ENCODE measurements around the gene LIME1.
"Not testable (repeated sequence)": the region's sequence is repeated elsewhere in the genome, so short reads cannot be mapped to it uniquely, and the experiment has no call there.

The LIME1 gene

GRCh38 chr20:63708301-63709148 lies 27.9 kb upstream of the LIME1 start:
- DNase-seq = no peak

GRCh38 chr20:63709149-63709527 lies 27.3 kb upstream of the LIME1 start:
- no peak for DNase-seq

GRCh38 chr20:63711085-63711645 lies 25.3 kb upstream of the LIME1 start:
- DNase-seq = no peak

GRCh38 chr20:63712191-63712590 lies 24.3 kb upstream of the LIME1 start:
- DNase-seq = no peak

GRCh38 chr20:63714858-63715257 lies 21.6 kb upstream of the LIME1 start:
- DNase-seq = no peak

- DNase-seq = no peak
Observed at GRCh38 chr20:63718996-63719395, 17.5 kb upstream of the LIME1 start.

GRCh38 chr20:63722967-63723622 lies 13.4 kb upstream of the LIME1 start:
- DNase-seq = not testable (repeated sequence)

- DNase-seq = not testable (repeated sequence)
Observed at GRCh38 chr20:63730189-63730733, 6.2 kb upstream of the LIME1 start.

- no peak for DNase-seq
Observed at GRCh38 chr20:63731410-63731809, 5.1 kb upstream of the LIME1 start.

GRCh38 chr20:63732118-63733095 lies 4.1 kb upstream of the LIME1 start:
- DNase-seq = no peak

GRCh38 chr20:63733117-63733516 lies 3.3 kb upstream of the LIME1 start:
- DNase-seq = no peak

GRCh38 chr20:63733579-63734081 lies 2.8 kb upstream of the LIME1 start:
- no peak for DNase-seq

- DNase-seq = no peak
Observed at GRCh38 chr20:63734111-63734945, 2.1 kb upstream of the LIME1 start.

- no peak for DNase-seq
Observed at GRCh38 chr20:63734946-63735858, 1.3 kb upstream of the LIME1 start.

GRCh38 chr20:63736893-63737694 lies 630 bp downstream of the LIME1 start:
- DNase-seq = no peak

- no peak for DNase-seq
Observed at GRCh38 chr20:63737695-63737944, 1.2 kb downstream of the LIME1 start.

GRCh38 chr20:63737945-63738686 lies 1.7 kb downstream of the LIME1 start:
- no peak for DNase-seq

- DNase-seq = peak; percentile 17
Observed at GRCh38 chr20:63738687-63739129, 2.2 kb downstream of the LIME1 start.
